Gastrocnemius medialis (tissue), 4 donors: ENCODE data around the gene NR1H3. TPM values are rescaled to one million over a fixed set of nuclear protein-coding genes. Genes with fewer than 3 reads are reported as not detected.
A peak's percentile ranks its signal among the peaks of the same experiment; 100 is the strongest.

Experiments
- ATAC-seq, 2 donors: fragments of 150-250 bp; one replicate each; pipeline ENCODE4 v1.9.1; 2016
- DNase-seq, 2 donors: peaks; one replicate each; pipeline ENCODE4 v3.0.0-alpha.2; 2019
- H3K27ac ChIP-seq, 4 donors: fragments of 200-600 bp; sonication (generic); 1 replicate in 1 of 4; 2 replicates in 3 of 4; pipeline ENCODE4 v1.5.1; 2016 to 2018; ENCODE audit warnings: mild to moderate bottlenecking in 2 of 4, moderate library complexity in 1 of 4
- H3K27me3 ChIP-seq, 3 donors: fragments of 200-600 bp; sonication (generic) in 2 of 3; 1 replicate in 1 of 3; 2 replicates in 2 of 3; pipeline versions ENCODE4 v1.5.1 to v1.6.0; 2016 to 2019; ENCODE audit warnings: mild to moderate bottlenecking in 1 of 3, moderate library complexity in 1 of 3
- H3K36me3 ChIP-seq, 2 donors: fragments of 200-600 bp; sonication (generic) in 1 of 2; one replicate each; pipeline ENCODE4 v1.5.1; 2017 to 2018
- H3K4me1 ChIP-seq, 2 donors: fragments of 200-600 bp; sonication (generic) in 1 of 2; one replicate each; pipeline ENCODE4 v1.5.1; 2016 to 2017; ENCODE audit warnings: mild to moderate bottlenecking in 2 of 2
- H3K4me3 ChIP-seq, 4 donors: fragments of 200-600 bp; sonication (generic) in 3 of 4; 1 replicate in 1 of 4; 2 replicates in 3 of 4; pipeline ENCODE4 v1.5.1; 2016 to 2019; ENCODE audit warnings: mild to moderate bottlenecking in 2 of 4
- H3K9me3 ChIP-seq, 3 donors: fragments of 200-600 bp; sonication (generic) in 2 of 3; 1 replicate in 1 of 3; 2 replicates in 2 of 3; pipeline ENCODE4 v1.5.1; 2016 to 2019
- CTCF ChIP-seq, 5 experiments: fragments of 450-650 bp in 3 of 5; fragments of 200-600 bp in 2 of 5; sonication (generic) in 2 of 5; IDR thresholded peaks in 4 of 5; conservative IDR thresholded peaks in 1 of 5; 1 replicate in 4 of 5; 2 replicates in 1 of 5; pipeline ENCODE4 v1.5.1; 2016 to 2019; ENCODE audit warnings: antibody characterized with exemption in 5 of 5, mild to moderate bottlenecking in 3 of 5, moderate library complexity in 3 of 5
- POLR2A ChIP-seq, 2 donors: fragments of 450-650 bp; IDR thresholded peaks; one replicate each; pipeline ENCODE4 v1.6.1; 2017; ENCODE audit warnings: antibody characterized with exemption in 2 of 2, mild to moderate bottlenecking in 2 of 2, moderate library complexity in 2 of 2
- in situ Hi-C, 4 donors: fragments of 200-750 bp; cut with MboI; loops; one replicate each; pipeline versions ENCODE4 v1.15.0 to v1.8.0; 2017; ENCODE audit warnings: low sequenced_read_pairs in 4 of 4
- intact Hi-C: fragments of 100-400 bp; cut with DNase I; formaldehyde crosslinking; loops from one replicate; pipeline ENCODE4 v1.15.1; 2023; ENCODE audit warnings: low total_unique reads
- total RNA-seq, 4 donors: library from RNA; depleted of rRNA; stranded (reverse); fragments of >200 nt; gene quantifications; one replicate each; pipeline versions ENCODE4 v1.1.0 to v1.2.3, GENCODE V29; 2016

Gene NR1H3
- total RNA-seq, 4 donors from 2014 or later, result 7.9 to 16.3 (median 12.1) TPM

- peak in 1 of 2 donors; percentile 8 for ATAC-seq
- H3K27ac ChIP-seq, result peak overlapping the region; percentile 75 to 81 (median 78)
- peaks cover 56% of the 10 kb centered on the region in 2 donors for H3K4me1 ChIP-seq
- no peak for TF ChIP-seq CTCF (IDR thresholded peaks at IDR 0.05 in 4 of 5, conservative IDR thresholded peaks at IDR 0.05 in 1 of 5)
- TF ChIP-seq POLR2A (IDR thresholded peaks at IDR 0.05), result no peak
- no peaks in the 10 kb centered on the region for H3K36me3 ChIP-seq
- intact Hi-C loops (no loop called here), in situ Hi-C loops (loop anchor here in 2 of 4 donors (5.0 to 10.0 kb wide), 2 partner anchors 72 to 100 kb away; partner anchors contain the start of gene MYBPC3 (in 1 of the 2))
- peak overlapping the region in 1 of 4 donors; percentile 1 for H3K4me3 ChIP-seq
- DNase-seq, result peak in 1 of 2 donors; percentile 45
- no peaks in the 10 kb centered on the region for H3K27me3 ChIP-seq
- no peaks in the 10 kb centered on the region for H3K9me3 ChIP-seq
Measured at GRCh38 chr11:47254386-47254785, 3.4 kb upstream of the NR1H3 start.

GRCh38 chr11:47256374-47256773, 1.4 kb upstream of the NR1H3 start:
- in situ Hi-C loops (loop anchor here in 1 of 4 donors (10.0 kb wide), 1 partner anchor 98 kb away; the partner anchor contains the start of gene MYBPC3), intact Hi-C loops (no loop called here)
- no peak overlapping the region for H3K4me3 ChIP-seq
- H3K4me1 ChIP-seq, result peaks cover 54 to 59% of the 10 kb centered on the region in 2 donors
- no peaks in the 10 kb centered on the region for H3K9me3 ChIP-seq
- no peaks in the 10 kb centered on the region for H3K36me3 ChIP-seq
- DNase-seq (no peak), ATAC-seq (no peak)
- no peaks in the 10 kb centered on the region for H3K27me3 ChIP-seq
- peak overlapping the region; percentile 75 to 81 (median 78) for H3K27ac ChIP-seq
- TF ChIP-seq POLR2A (IDR thresholded peaks at IDR 0.05) (no peak), CTCF (IDR thresholded peaks at IDR 0.05 in 4 of 5, conservative IDR thresholded peaks at IDR 0.05 in 1 of 5) (no peak)

- Histone ChIP-seq H3K27me3 (no peaks in the 10 kb centered on the region), H3K4me1 (peaks cover 54 to 59% of the 10 kb centered on the region in 2 donors), H3K27ac (peak overlapping the region; percentile 75 to 80 (median 77)), H3K36me3 (no peaks in the 10 kb centered on the region), H3K9me3 (no peaks in the 10 kb centered on the region), H3K4me3 (peak overlapping the region; percentile 45 to 51 (median 48))
- DNase-seq, result no peak
- intact Hi-C loops, result no loop called here
- TF ChIP-seq CTCF (IDR thresholded peaks at IDR 0.05 in 4 of 5, conservative IDR thresholded peaks at IDR 0.05 in 1 of 5) (no peak), POLR2A (IDR thresholded peaks at IDR 0.05) (no peak)
- no peak for ATAC-seq
- in situ Hi-C loops, result loop anchor here in 1 of 4 donors (10.0 kb wide), 1 partner anchor 98 kb away; the partner anchor contains the start of gene MYBPC3
Measured at GRCh38 chr11:47257177-47257516, 649 bp upstream of the NR1H3 start.

GRCh38 chr11:47258317-47258902, 614 bp downstream of the NR1H3 start:
- peak overlapping the region; percentile 45 to 51 (median 48) for H3K4me3 ChIP-seq
- intact Hi-C loops (loop anchor here (1.0 kb wide), 1 partner anchor 97 kb away; no protein-coding TSS in a partner anchor), in situ Hi-C loops (loop anchor here in 1 of 4 donors (10.0 kb wide), 1 partner anchor 96 kb away; the partner anchor contains the start of gene MYBPC3)
- no peaks in the 10 kb centered on the region for H3K9me3 ChIP-seq
- H3K27me3 ChIP-seq, result no peaks in the 10 kb centered on the region
- TF ChIP-seq POLR2A (IDR thresholded peaks at IDR 0.05), result no peak
- no peak for TF ChIP-seq CTCF (IDR thresholded peaks at IDR 0.05 in 4 of 5, conservative IDR thresholded peaks at IDR 0.05 in 1 of 5)
- DNase-seq (no peak), ATAC-seq (no peak)
- H3K4me1 ChIP-seq, result peaks cover 53 to 58% of the 10 kb centered on the region in 2 donors
- peak overlapping the region; percentile 75 to 80 (median 77) for H3K27ac ChIP-seq
- no peaks in the 10 kb centered on the region for H3K36me3 ChIP-seq
